ENCODE data around the gene BAHCC1. TPM values are rescaled to one million over a fixed set of nuclear protein-coding genes. Genes with fewer than 3 reads are reported as not detected.
"Not testable (repeated sequence)": the region's sequence is repeated elsewhere in the genome, so short reads cannot be mapped to it uniquely, and the experiment has no call there.

The BAHCC1 gene
- 13.7 TPM for total RNA-seq

GRCh38 chr17:81394921-81395599, at the start of gene BAHCC1:
Gene BAHCC1, plus strand, starts transcription at chr17:81395457. Its CDS starts 4,283 bp downstream, at chr17:81399740.
- DNase-seq = peak; percentile 100

GRCh38 chr17:81346090-81346907, 49.0 kb upstream of the BAHCC1 start:
- DNase-seq = peak; percentile 99

GRCh38 chr17:81346908-81347349, 48.3 kb upstream of the BAHCC1 start:
- DNase-seq = no peak

GRCh38 chr17:81347437-81347836, 47.8 kb upstream of the BAHCC1 start:
- DNase-seq = no peak

DNA sequence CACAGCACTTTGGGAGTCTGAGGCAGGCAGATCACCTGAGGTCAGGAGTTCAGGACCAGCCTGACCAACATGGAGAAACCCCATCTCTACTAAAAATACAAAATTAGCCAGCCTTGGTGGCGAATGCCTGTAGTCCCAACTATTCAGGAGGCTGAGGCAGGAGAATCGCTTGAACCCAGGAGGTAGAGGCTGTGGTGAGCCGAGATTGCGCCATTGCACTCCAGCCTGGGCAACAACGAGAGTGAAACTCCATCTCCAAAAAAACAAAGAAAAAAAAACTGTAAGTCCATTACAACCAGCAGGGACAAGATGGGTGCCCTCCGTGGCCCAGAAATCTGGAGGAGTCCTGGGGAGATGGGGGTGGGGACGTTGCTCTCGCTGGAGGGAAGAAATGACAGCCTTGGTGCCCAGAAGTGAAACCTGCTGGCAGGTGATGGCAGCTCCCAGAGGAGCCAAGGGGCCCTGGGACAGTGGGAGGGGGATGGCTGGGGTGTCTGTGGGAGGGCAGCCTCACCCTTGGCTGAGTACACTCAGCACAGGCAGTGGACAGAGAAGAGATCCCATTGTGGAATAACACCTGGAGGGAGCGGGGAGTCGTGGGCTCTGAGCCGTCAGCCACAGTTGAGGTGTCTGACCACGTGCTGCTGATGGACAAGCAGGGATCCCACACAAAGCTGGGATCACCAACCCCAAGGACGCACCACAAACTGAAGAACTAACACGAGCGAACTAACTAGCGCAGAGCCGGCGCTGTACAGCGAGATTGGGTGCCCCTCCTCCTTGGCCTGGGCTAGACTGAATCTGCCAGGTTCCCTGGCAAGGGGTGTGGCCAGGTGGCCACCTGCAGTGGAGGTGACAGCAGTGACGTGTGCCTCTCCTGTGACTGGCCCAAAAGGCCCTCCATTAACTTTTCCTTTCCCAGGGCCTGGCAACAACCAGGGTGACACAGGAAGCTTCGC, 46.9 kb upstream of the BAHCC1 start:
- no peak for DNase-seq

DNA sequence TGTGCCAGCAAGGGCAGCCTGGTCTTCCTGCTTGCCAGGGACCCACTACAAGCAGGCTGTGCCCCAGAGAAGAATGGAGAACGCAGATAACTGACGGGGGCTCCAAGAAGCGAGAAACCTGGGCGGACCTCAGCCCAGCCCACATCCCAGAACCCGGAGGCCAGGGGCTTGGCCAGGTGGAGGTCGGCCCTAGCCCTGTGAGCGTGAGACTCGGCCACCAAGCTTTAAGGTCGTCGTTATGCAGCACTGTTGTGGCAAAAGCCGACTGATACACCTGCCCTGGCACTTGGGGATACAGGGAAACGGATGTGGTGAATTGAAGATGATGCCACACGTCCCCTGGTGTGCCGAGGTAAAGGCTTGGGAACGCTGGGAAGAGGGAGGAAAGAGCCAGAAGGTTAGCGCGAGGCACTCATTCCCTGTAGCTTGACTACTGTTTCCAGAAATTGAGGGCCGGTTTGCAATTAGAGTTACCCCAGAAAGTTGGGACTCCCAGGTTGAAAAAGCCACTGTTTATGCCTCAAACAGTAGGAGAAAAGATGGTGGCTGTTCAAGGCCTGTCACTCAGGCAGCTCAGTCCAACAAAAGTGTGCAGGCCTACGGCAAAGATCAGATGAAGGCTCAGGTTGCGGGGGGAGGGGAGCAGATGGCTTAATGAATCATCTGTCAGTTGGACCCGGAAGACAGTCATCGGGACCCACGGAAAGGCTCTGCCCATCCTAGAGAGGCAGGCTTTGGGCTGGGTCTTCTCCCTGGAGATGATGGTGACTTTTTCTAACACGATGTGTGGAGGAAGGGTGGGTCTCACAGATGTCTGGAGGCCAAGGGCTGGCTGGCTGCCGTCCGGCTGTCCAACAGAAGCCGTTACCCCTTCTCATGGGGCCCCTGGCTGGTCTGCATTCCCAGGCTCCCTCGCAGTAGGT, 45.6 kb upstream of the BAHCC1 start:
- peak; percentile 88 for DNase-seq

DNA sequence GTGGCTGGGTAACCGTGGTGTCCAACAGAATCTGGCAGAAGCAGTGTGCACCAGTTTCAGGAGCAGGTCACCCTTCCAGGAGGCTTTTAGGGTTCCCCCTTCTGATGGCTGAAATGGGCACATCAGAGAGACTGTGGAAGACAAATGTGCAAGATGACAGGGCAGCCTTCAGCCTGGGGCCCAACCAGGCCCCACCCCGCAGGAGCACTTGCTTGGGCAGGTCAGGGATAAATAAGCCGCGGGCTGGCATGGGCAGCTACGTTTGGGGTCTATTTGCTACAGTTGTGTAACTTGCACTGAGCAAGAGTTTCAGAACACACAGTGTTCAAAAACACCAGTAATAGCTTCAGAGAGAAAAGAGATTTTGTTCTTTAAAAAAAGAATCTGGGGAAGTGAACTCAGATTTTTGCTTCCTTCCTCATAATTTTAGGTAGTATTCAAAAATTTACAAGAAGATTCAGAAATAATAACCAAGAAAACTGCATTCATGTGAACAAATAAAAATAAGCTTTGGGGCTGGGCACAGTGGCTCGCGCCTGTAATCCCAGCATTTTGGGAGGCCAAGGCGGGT, 44.9 kb upstream of the BAHCC1 start:
- no peak for DNase-seq

- DNase-seq = not testable (repeated sequence)
Measured at GRCh38 chr17:81351329-81352052, 43.8 kb upstream of the BAHCC1 start.

GRCh38 chr17:81352056-81352455, 43.2 kb upstream of the BAHCC1 start:
- not testable (repeated sequence) for DNase-seq

- no peak for DNase-seq
Measured at GRCh38 chr17:81354252-81354953, 40.9 kb upstream of the BAHCC1 start.

GRCh38 chr17:81354954-81355347, 40.3 kb upstream of the BAHCC1 start:
- no peak for DNase-seq

DNA sequence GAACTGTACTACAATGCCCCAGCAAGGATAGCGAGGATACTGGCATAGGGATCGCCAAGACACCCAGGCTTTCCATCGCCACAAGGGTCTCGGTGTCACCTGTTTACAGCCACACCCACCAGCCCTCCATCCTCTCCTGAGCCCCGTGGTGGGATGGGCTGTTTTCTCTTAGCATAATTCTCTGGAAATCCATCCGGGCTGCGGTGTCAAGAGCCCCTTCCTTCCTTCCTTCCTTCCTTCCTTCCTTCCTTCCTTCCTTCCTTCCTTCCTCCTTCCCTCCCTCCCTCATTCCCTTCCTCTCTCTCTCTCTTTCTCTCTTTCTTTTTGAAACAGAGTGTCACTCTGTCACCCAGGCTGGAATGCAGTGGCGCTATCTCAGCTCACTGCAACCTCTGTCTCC, 36.0 kb upstream of the BAHCC1 start:
- no peak for DNase-seq

DNA sequence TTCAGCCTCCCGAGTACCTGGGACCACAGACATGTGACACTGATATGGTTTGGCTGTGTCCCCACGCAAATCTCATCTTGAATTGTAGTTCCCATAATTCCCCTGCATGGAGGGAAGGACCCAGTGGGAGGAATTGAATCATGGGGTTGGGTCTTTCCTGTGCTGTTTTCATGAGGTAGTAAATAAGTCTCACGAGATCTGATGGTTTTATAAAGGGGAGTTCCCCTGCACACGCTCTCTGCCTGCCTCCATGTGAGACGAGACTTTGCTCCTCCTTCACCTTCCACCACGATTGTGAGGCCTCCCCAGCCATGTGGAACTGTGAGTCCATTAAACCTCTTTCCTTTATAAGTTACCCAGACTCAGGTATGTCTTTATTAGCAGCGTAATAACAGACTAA, 33.3 kb upstream of the BAHCC1 start:
- DNase-seq = not testable (repeated sequence)

GRCh38 chr17:81364278-81365147, 30.7 kb upstream of the BAHCC1 start:
- no peak for DNase-seq

DNA sequence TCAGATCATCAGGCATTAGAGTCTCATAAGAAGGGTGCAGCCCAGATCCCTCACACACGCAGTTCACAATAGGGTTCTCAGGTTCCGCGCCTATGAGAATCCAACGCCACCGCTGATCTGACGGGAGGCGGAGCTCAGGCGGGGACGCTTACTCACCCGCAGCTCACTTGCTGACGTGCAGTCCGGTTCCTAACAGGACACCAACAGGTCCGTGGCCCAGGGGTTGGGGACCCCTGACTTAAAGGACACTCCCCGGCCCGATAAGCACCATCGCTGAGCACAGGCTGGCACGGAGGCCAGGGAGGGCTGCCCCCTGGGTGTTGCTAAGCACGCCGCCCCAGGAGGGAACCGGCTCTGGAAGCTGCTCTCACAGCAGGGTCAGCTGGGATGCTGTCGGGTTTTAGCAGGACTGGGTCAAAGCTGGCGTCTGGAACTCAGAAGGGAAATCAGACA, 30.1 kb upstream of the BAHCC1 start:
- peak; percentile 72 for DNase-seq

DNA sequence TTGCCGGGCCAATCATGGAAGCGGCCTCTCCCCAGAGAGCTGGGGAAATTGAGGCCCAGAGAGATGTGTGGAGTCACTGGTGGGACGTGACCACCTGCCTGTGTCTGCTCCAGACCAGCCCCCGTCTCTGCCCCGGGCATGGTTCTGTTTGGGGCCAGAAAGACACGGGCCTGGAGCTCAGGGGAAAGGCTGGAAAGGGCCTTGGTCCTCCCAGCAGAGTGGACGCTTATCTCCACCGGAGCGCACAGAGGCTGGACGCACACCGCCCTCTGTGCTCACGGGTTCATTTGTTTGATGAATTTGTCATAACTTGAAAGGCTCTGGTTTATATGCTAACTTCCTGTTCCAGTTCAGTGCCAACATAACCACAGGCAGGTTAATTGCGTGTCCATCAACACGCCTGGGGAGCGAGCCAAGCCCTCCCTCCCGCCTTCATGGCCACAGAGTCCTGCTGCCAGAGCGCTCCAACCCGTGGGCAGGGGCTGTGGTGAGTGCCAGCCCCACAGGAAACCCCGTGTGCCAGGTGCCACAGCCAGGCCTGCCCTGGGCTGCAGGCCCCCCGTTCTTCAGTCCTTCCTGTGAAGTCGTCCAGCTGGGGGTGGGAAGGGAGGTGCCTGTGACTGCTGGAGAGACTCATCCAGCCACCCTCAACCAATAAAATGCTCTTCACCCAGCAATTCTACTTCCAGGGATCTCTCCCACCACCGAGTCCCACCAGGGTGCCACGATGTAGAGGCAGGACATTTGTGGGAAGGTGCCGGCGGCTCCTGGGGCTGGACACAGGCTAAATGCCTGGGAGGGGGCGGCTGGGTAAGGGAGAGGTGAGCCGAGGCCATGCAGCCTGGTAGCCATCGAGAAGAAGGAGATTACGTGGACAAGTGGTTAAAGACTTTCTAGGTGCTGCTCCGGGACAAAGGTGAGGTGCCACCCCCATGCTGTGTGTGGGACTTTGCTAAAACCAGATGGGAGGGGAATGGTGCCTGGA, 29.4 kb upstream of the BAHCC1 start:
- DNase-seq = peak; percentile 68

DNA sequence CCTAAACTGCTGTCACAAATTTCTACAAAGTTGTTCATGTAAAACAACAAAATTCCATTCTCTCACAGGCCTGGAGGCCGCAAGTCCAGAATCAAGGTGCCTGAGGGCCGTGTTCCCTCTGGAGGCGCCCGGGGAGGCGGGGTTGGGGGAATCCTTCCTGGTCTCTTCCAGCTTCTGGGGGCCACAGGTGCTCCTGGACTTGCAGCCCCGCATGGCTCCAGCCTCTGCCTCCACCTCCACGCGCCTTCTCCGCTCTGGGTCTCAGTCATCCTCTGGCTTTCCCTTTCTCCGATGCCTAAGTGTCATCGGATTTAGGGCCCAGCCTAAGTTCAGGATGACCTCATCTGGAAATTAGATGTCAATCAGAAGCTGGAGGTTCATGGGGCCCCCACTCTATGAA, 28.6 kb upstream of the BAHCC1 start:
- no peak for DNase-seq

Measured in tongue (tissue), 2 donors.